ENCODE measurements around the gene DPYSL3.

Gene DPYSL3

GRCh38 chr5:147436596-147436995 lies 73.3 kb downstream of the DPYSL3 start:
- TF ChIP-seq GABPA (IDR thresholded peaks at IDR 0.05; ENCODE audit: low read depth) = no peak
- no peak for TF ChIP-seq SPI1 (IDR thresholded peaks at IDR 0.05; ENCODE audit: borderline replicate concordance, low read depth)
- TF ChIP-seq REST (IDR thresholded peaks at IDR 0.05; ENCODE audit: insufficient replicate concordance, low read depth) = no peak
- TF ChIP-seq POLR2AphosphoS5 (IDR thresholded peaks at IDR 0.05; ENCODE audit: low read depth) = no peak
- TF ChIP-seq CTCF (IDR thresholded peaks at IDR 0.05; ENCODE audit: insufficient read depth, low read length) = no peak
- peak in 1 of 2 experiments; percentile 21 for DNase-seq (ENCODE audit: low read depth in 1 of 2, low spot score in 1 of 2)
- no peaks in the 10 kb centered on the region for H3K27me3 ChIP-seq (ENCODE audit: insufficient read depth, poor library complexity, severe bottlenecking)
- H3K27ac ChIP-seq (replicated peaks) = no peak overlapping the region
- no peak overlapping the region for H3K4me3 ChIP-seq (replicated peaks; ENCODE audit: insufficient read depth, low read length)

GRCh38 chr5:147434049-147434448 lies 75.8 kb downstream of the DPYSL3 start:
- no peak overlapping the region for H3K27ac ChIP-seq (replicated peaks)
- H3K4me3 ChIP-seq (replicated peaks; ENCODE audit: insufficient read depth, low read length) = no peak overlapping the region
- DNase-seq (ENCODE audit: low read depth in 1 of 2, low spot score in 1 of 2) = no peak
- TF ChIP-seq CTCF (IDR thresholded peaks at IDR 0.05; ENCODE audit: insufficient read depth, low read length) = no peak
- no peak for TF ChIP-seq REST (IDR thresholded peaks at IDR 0.05; ENCODE audit: insufficient replicate concordance, low read depth)
- no peak for TF ChIP-seq POLR2AphosphoS5 (IDR thresholded peaks at IDR 0.05; ENCODE audit: low read depth)
- TF ChIP-seq GABPA (IDR thresholded peaks at IDR 0.05; ENCODE audit: low read depth) = no peak
- no peak for TF ChIP-seq SPI1 (IDR thresholded peaks at IDR 0.05; ENCODE audit: borderline replicate concordance, low read depth)
- H3K27me3 ChIP-seq (ENCODE audit: insufficient read depth, poor library complexity, severe bottlenecking) = no peaks in the 10 kb centered on the region

GRCh38 chr5:147432323-147432722 lies 77.5 kb downstream of the DPYSL3 start:
- Histone ChIP-seq H3K4me3 (replicated peaks; ENCODE audit: insufficient read depth, low read length) (no peak overlapping the region), H3K27ac (replicated peaks) (no peak overlapping the region), H3K27me3 (ENCODE audit: insufficient read depth, poor library complexity, severe bottlenecking) (no peaks in the 10 kb centered on the region)
- no peak for TF ChIP-seq REST (IDR thresholded peaks at IDR 0.05; ENCODE audit: insufficient replicate concordance, low read depth)
- no peak for TF ChIP-seq GABPA (IDR thresholded peaks at IDR 0.05; ENCODE audit: low read depth)
- no peak for TF ChIP-seq SPI1 (IDR thresholded peaks at IDR 0.05; ENCODE audit: borderline replicate concordance, low read depth)
- no peak for DNase-seq (ENCODE audit: low read depth in 1 of 2, low spot score in 1 of 2)
